Liver (tissue), 9 donors: ENCODE results near the gene DDX24. TPM values are rescaled to one million over a fixed set of nuclear protein-coding genes. Genes with fewer than 3 reads are reported as not detected.

Experiments used
- DNase-seq: peaks from one replicate; pipeline ENCODE4 v3.0.0-alpha.2; 2017; ENCODE audit warnings: low spot score
- H3K27ac ChIP-seq, 2 donors: one replicate each; pipeline ENCODE4 v1.7.0; 2013; ENCODE audit warnings: inconsistent platforms in 2 of 2, low read length in 2 of 2, control low read depth in 1 of 2, low read depth in 1 of 2, mild to moderate bottlenecking in 1 of 2
- H3K27me3 ChIP-seq, 4 donors: one replicate each; pipeline versions ENCODE4 v1.6.1 to v1.7.0; 2013; ENCODE audit warnings: low read length in 3 of 4, inconsistent platforms in 1 of 4, mild to moderate bottlenecking in 1 of 4, moderate library complexity in 1 of 4; ENCODE audit not compliant: control insufficient read depth in 4 of 4, insufficient read depth in 4 of 4
- H3K36me3 ChIP-seq, 4 donors: one replicate each; pipeline versions ENCODE4 v1.6.1 to v1.7.0; 2013; ENCODE audit warnings: low read length in 3 of 4, mild to moderate bottlenecking in 3 of 4, low read depth in 1 of 4, moderate library complexity in 1 of 4; ENCODE audit not compliant: control insufficient read depth in 4 of 4, insufficient read depth in 3 of 4
- H3K4me1 ChIP-seq, 4 donors: one replicate each; pipeline versions ENCODE4 v1.6.1 to v1.7.0; 2013; ENCODE audit warnings: low read length in 3 of 4, mild to moderate bottlenecking in 3 of 4, moderate library complexity in 1 of 4; ENCODE audit not compliant: control insufficient read depth in 4 of 4, insufficient read depth in 4 of 4
- H3K4me3 ChIP-seq, 3 donors: one replicate each; pipeline versions ENCODE4 v1.6.1 to v1.7.0; 2013; ENCODE audit warnings: low read length in 3 of 3, control low read depth in 1 of 3, low read depth in 1 of 3, mild to moderate bottlenecking in 1 of 3
- H3K9ac ChIP-seq, 2 donors: one replicate each; pipeline ENCODE4 v1.7.0; 2013; ENCODE audit warnings: low read length in 2 of 2, mild to moderate bottlenecking in 2 of 2, moderate library complexity in 2 of 2, control low read depth in 1 of 2, low read depth in 1 of 2
- H3K9me3 ChIP-seq, 4 donors: one replicate each; pipeline versions ENCODE4 v1.6.1 to v1.7.0; 2013; ENCODE audit warnings: low read length in 3 of 4; ENCODE audit not compliant: control insufficient read depth in 4 of 4
- ATF3 ChIP-seq: IDR thresholded peaks from 2 replicates; pipeline ENCODE4 v1.6.1; 2016; ENCODE audit warnings: antibody characterized with exemption
- CTCF ChIP-seq: fragments of 150-350 bp; IDR thresholded peaks from 2 replicates; pipeline ENCODE4 v1.5.1; 2017; ENCODE audit warnings: improper control_type of control experiment, low read depth, low read length; ENCODE audit not compliant: missing input control
- EGR1 ChIP-seq, 2 donors: IDR thresholded peaks; 2 replicates each; pipeline ENCODE4 v1.6.1; 2016 to 2018; ENCODE audit warnings: antibody characterized with exemption in 2 of 2, low read depth in 2 of 2
- FOXA1 ChIP-seq: IDR thresholded peaks from 2 replicates; pipeline ENCODE4 v1.6.1; 2016; ENCODE audit warnings: antibody characterized with exemption
- FOXA2 ChIP-seq: IDR thresholded peaks from 2 replicates; pipeline ENCODE4 v1.6.1; 2016; ENCODE audit warnings: antibody characterized with exemption
- GABPA ChIP-seq, 2 donors: IDR thresholded peaks in 1 of 2; conservative IDR thresholded peaks in 1 of 2; 2 replicates each; pipeline ENCODE4 v1.6.1; 2016; ENCODE audit warnings: antibody characterized with exemption in 2 of 2, mild to moderate bottlenecking in 1 of 2, moderate library complexity in 1 of 2
- HNF4A ChIP-seq, 2 donors: conservative IDR thresholded peaks; 2 replicates each; pipeline ENCODE4 v1.6.1; 2016; ENCODE audit warnings: antibody characterized with exemption in 2 of 2, mild to moderate bottlenecking in 2 of 2
- HNF4G ChIP-seq: IDR thresholded peaks from 2 replicates; pipeline ENCODE4 v1.6.1; 2016; ENCODE audit warnings: antibody characterized with exemption
- JUND ChIP-seq, 2 donors: IDR thresholded peaks; 2 replicates each; pipeline ENCODE4 v1.6.1; 2016; ENCODE audit warnings: antibody characterized with exemption in 2 of 2
- MAX ChIP-seq: IDR thresholded peaks from 2 replicates; pipeline ENCODE4 v1.6.1; 2016; ENCODE audit warnings: antibody characterized with exemption
- NR2F2 ChIP-seq: IDR thresholded peaks from 2 replicates; pipeline ENCODE4 v1.6.1; 2016; ENCODE audit warnings: antibody characterized with exemption
- RAD21 ChIP-seq, 2 donors: IDR thresholded peaks; 2 replicates each; pipeline ENCODE4 v1.6.1; 2016; ENCODE audit warnings: antibody characterized with exemption in 2 of 2, mild to moderate bottlenecking in 2 of 2
- REST ChIP-seq: IDR thresholded peaks from 2 replicates; pipeline ENCODE4 v1.6.1; 2016; ENCODE audit warnings: antibody characterized with exemption, mild to moderate bottlenecking
- RXRA ChIP-seq, 2 donors: IDR thresholded peaks; 2 replicates each; pipeline ENCODE4 v1.6.1; 2017 to 2018; ENCODE audit warnings: antibody characterized with exemption in 2 of 2, mild to moderate bottlenecking in 1 of 2
- SP1 ChIP-seq: IDR thresholded peaks from 2 replicates; pipeline ENCODE4 v1.6.1; 2018; ENCODE audit warnings: antibody characterized with exemption, mild to moderate bottlenecking
- TAF1 ChIP-seq: conservative IDR thresholded peaks from 2 replicates; pipeline ENCODE4 v1.6.1; 2016; ENCODE audit warnings: antibody characterized with exemption, mild to moderate bottlenecking
- YY1 ChIP-seq: IDR thresholded peaks from 2 replicates; pipeline ENCODE4 v1.6.1; 2016; ENCODE audit warnings: antibody characterized with exemption, mild to moderate bottlenecking
- whole genome bisulfite sequencing: extraction: QIAGEN DNeasy Blood & Tissue Kit; methylation state at CpG from one replicate; pipeline ENCODE4 v1.1.7; 2013; 5-methylcytosine and 5-hydroxymethylcytosine counted together
- polyA plus RNA-seq, 2 donors: library from polyadenylated mRNA; stranded (reverse) in 1 of 2; unstranded in 1 of 2; fragments of 200-250 nt in 1 of 2; fragments of >200 nt in 1 of 2; fragmentation: Nextera tagmentation in 1 of 2; extraction: Ambion mirVana in 1 of 2; gene quantifications; one replicate each; pipeline versions ENCODE4 v1.2.1 to v1.2.3, GENCODE V29; 2013 to 2015
- total RNA-seq, 2 donors: library from RNA; depleted of rRNA; stranded (reverse); fragments of >200 nt; gene quantifications; one replicate each; pipeline ENCODE4 v1.2.3, GENCODE V29; 2014
- TF ChIP-seq, protein P1 (sequence below): IDR thresholded peaks from 2 replicates; pipeline ENCODE4 v1.6.1; 2016; ENCODE audit warnings: antibody characterized with exemption
- donor health status: healthy.
- donor health status: healthy.
- donor health status: healthy.
- donor health status: healthy.
- donor health status: healthy.

DDX24 gene
- total and polyA plus RNA-seq, 4 donors = 33.8 to 59.7 (median 47.8) TPM

DNA sequence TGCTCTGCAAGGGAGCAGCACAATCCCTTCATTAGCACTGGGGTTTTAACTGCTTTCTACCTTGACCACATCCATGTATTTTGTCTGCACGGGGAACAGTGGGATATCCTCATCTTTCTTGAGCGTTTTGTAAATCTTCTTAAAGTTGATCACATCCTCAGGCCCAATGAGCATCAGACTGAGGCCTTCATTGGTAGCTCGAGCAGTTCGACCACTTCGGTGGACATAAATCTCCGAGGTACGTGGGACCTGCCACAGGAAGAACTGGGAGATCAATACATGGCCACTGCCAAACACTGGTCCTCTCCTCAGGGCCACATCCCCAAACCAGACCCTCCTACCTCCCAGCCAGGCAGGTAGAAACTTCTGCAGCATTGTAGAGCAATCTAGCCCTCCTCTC lies 26.1 kb downstream of the DDX24 start:
- DNase-seq = peak; percentile 16
- TF ChIP-seq RAD21 (IDR thresholded peaks at IDR 0.05) = no peak
- TF ChIP-seq MAX = no peak
- no peak for TF ChIP-seq REST
- no peak for TF ChIP-seq NR2F2
- TF ChIP-seq, protein P1, sequence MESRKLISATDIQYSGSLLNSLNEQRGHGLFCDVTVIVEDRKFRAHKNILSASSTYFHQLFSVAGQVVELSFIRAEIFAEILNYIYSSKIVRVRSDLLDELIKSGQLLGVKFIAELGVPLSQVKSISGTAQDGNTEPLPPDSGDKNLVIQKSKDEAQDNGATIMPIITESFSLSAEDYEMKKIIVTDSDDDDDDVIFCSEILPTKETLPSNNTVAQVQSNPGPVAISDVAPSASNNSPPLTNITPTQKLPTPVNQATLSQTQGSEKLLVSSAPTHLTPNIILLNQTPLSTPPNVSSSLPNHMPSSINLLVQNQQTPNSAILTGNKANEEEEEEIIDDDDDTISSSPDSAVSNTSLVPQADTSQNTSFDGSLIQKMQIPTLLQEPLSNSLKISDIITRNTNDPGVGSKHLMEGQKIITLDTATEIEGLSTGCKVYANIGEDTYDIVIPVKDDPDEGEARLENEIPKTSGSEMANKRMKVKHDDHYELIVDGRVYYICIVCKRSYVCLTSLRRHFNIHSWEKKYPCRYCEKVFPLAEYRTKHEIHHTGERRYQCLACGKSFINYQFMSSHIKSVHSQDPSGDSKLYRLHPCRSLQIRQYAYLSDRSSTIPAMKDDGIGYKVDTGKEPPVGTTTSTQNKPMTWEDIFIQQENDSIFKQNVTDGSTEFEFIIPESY = no peak
- TF ChIP-seq CTCF = no peak
- TF ChIP-seq ATF3 = no peak
- no peak for TF ChIP-seq GABPA (IDR thresholded peaks at IDR 0.05 in 1 of 2, conservative IDR thresholded peaks at IDR 0.05 in 1 of 2)
- TF ChIP-seq FOXA2 = no peak
- TF ChIP-seq TAF1 = no peak
- no peak for TF ChIP-seq YY1
- TF ChIP-seq SP1 = no peak
- TF ChIP-seq HNF4G = no peak
- no peak for TF ChIP-seq JUND (IDR thresholded peaks at IDR 0.05)
- no peak for TF ChIP-seq EGR1 (IDR thresholded peaks at IDR 0.05; ENCODE audit: low read depth in 2 of 2)
- no peak for TF ChIP-seq RXRA (IDR thresholded peaks at IDR 0.05)
- TF ChIP-seq FOXA1 = no peak
- no peak for TF ChIP-seq HNF4A (conservative IDR thresholded peaks at IDR 0.05)
- WGBS = 95% methylated on average over 7 of the region's 7 CpGs
- peaks cover 5 to 49% (median 36%) of the 10 kb centered on the region in 4 donors for H3K36me3 ChIP-seq
- no peak overlapping the region for H3K4me3 ChIP-seq
- no peak overlapping the region for H3K27ac ChIP-seq
- no peaks in the 10 kb centered on the region for H3K9me3 ChIP-seq
- no peak overlapping the region for H3K9ac ChIP-seq
- H3K27me3 ChIP-seq = no peaks in the 10 kb centered on the region
- peaks cover 12 to 45% (median 35%) of the 10 kb centered on the region in 4 donors for H3K4me1 ChIP-seq
